Measurements from ENCODE around the gene WDR72.
"Not testable (repeated sequence)": the region's sequence is repeated elsewhere in the genome, so short reads cannot be mapped to it uniquely, and the experiment has no call there.

WDR72 gene

GRCh38 chr15:53709821-53710220, 49.6 kb downstream of the WDR72 start:
- no peak for DNase-seq (ENCODE audit: low spot score)

GRCh38 chr15:53695365-53695764, 64.1 kb downstream of the WDR72 start:
- no peak for DNase-seq (ENCODE audit: low spot score)

DNA sequence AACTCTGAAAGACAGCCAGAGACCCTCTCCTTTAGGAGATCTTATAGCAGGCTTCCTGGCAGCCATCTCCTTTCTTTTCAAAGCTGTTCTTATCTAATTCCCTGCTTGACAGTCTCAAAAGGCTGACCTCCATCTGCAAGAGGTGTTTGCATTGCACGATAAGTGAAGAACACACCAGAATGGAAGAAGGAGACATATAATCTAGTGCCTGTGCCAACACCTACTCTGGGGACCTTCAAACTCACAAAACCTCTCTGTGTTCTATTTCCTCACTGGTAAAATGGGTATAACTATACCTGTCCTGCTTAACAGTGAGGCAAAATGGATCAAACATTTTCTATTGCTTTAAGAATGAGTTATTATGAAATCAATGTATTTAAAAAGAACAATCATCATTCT, 65.0 kb downstream of the WDR72 start:
- DNase-seq (ENCODE audit: low spot score): no peak

- DNase-seq (ENCODE audit: low spot score): no peak
Measured at GRCh38 chr15:53693729-53694475, 65.6 kb downstream of the WDR72 start.

DNA sequence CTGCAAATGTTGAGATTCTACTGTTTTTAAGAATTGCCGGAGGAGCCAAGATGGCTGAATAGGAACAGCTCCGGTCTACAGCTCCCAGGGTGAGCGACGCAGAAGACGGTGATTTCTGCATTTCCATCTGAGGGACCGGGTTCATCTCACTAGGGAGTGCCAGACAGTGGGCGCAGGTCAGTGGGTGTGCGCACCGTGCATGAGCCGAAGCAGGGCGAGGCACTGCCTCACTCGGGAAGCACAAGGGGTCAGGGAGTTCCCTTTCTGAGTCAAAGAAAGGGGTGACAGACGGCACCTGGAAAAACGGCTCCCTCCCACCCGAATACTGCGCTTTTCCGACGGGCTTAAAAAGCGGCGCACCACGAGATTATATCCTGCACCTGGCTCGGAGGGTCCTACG, 75.3 kb downstream of the WDR72 start:
- not testable (repeated sequence) for DNase-seq (ENCODE audit: low spot score)

GRCh38 chr15:53681056-53681455, 78.4 kb downstream of the WDR72 start:
- no peak for DNase-seq (ENCODE audit: low spot score)

DNA sequence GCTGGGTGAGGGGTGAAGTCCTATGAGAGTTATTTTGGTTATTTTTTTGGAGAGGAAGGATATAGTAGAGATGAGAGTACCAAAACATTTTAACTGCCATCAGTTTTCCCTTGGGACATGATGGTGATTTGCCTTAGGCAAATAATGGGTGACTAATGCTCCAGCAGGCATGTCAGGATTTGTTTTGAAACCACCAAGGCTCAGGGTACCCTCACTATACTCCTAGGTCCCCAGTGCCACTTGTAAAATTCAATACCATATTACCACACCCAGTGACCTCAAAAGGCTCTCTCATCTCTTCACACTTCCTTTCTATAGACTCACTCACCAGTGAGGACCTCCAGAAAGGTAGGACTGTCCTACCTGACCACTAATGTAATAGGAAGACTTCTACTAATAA, 83.6 kb downstream of the WDR72 start:
- no peak for DNase-seq (ENCODE audit: low spot score)

DNA sequence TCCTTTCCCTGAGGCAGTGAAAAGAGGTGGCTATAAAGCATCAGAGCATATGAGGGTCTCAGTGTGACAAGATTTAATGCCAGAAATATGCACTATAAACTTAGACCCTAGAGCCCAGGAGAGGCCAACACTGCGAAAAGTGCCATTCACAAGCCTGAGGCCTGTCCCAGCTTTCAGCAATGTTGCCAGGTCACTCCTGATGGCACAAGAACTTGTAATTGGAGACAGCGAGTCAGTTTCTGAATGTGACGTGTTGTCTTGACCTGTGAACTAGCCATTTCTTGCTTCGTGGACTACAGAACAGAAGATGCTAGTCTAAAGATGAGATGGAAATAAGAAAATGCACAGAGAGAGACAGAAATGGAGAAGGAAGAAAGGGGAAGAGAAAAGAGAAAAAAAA, 87.9 kb downstream of the WDR72 start:
- DNase-seq (ENCODE audit: low spot score): no peak

- no peak for DNase-seq (ENCODE audit: low spot score)
Measured at GRCh38 chr15:53670701-53671100, 88.8 kb downstream of the WDR72 start.

GRCh38 chr15:53665930-53666329, 93.5 kb downstream of the WDR72 start:
- DNase-seq (ENCODE audit: low spot score): no peak

- DNase-seq (ENCODE audit: low spot score): no peak
Measured at GRCh38 chr15:53658827-53659555, 100.5 kb downstream of the WDR72 start.

- DNase-seq (ENCODE audit: low spot score): no peak
Measured at GRCh38 chr15:53658255-53658654, 101.2 kb downstream of the WDR72 start.

DNA sequence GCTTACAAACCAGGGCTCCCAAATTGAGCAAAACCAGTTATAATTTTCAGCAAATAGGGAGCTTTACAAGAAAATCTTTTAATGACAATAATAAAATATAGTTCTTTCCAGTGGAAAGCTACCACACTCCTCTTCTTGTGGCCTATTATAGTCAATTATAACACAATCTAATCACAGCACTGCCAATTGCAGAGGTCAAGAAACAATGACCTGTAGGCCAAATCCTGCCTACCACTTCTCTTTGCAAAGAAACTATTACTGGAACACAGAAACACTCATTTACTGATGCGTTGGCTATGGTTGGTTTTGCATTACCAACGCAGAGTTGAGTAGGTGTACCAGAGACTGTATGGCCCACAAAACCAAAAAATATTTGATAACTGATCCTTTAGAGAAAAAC, 110.5 kb downstream of the WDR72 start:
- DNase-seq (ENCODE audit: low spot score): no peak

- no peak for DNase-seq (ENCODE audit: low spot score)
Measured at GRCh38 chr15:53644660-53645059, 114.8 kb downstream of the WDR72 start.

DNA sequence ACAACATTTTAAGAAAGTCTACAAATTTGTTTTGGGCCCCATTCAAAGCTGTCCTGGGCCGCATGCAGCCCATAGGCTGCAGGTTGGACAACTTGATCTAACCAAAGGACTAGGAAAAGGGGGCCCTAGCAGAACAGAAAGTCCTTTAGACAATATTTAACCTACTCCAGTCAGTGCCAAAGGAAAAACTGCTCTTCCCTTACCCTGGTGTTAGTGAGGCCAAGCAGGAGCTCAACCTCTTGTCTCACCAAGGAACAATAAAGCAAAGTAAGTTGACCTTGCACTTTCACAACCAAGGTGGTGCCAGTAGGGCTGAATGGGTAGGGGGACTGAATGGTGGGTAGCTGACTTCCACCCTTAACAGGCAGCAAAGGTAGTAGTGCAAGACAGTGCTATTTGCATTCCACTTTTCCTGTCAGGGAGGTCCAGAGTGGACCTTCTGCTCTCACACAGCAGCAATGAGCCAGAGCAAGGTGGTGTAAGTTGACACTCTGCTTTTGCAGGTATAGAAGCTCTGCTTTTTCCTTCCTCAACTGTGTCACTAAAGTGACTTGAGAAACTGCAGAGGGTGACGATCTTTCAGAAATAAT, 124.9 kb downstream of the WDR72 start:
- DNase-seq (ENCODE audit: low spot score): no peak

DNA sequence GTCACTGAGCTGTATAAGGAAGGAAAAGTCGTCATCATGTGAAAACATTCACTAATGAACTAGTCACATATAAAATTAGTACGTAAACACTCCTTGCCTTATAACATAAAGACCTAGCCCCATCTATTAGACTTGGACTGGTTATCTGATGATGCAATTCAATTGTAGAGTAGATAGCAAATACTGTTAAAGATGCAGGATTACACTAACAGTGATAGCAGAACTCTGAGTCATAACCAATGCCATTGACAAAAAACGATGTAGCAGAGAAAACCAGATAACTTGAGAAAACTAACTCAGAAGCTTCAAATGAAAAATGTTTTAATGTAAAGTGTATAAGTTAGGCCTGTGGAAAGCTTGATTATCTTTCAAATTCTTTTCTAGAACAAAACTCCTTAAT, 132.2 kb downstream of the WDR72 start:
- no peak for DNase-seq (ENCODE audit: low spot score)

- DNase-seq (ENCODE audit: low spot score): no peak
Measured at GRCh38 chr15:53625962-53626845, 133.3 kb downstream of the WDR72 start.

GRCh38 chr15:53625260-53625659, 134.2 kb downstream of the WDR72 start:
- no peak for DNase-seq (ENCODE audit: low spot score)

DNA sequence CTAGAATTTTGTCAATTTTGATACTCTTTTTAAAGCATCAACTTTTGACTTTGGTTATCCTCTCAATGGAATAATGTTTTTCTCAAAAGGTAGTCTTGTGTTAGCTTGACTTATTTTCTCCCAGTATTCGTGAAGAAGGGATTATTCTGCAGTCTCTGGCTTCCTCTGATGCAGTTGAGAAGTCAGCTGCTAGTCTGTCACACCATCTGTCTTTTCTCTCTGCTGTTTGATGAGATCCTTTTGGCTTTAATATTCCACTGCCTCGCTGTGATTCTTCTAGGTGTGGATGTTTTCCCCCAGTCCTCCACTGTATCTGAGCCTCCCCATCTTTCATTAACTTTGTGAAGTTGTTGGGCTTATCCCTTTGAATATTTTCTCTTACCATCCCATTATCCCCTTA, 141.0 kb downstream of the WDR72 start:
- DNase-seq (ENCODE audit: low spot score): no peak

GRCh38 chr15:53611145-53611920, 148.1 kb downstream of the WDR72 start:
- DNase-seq (ENCODE audit: low spot score): no peak

DNA sequence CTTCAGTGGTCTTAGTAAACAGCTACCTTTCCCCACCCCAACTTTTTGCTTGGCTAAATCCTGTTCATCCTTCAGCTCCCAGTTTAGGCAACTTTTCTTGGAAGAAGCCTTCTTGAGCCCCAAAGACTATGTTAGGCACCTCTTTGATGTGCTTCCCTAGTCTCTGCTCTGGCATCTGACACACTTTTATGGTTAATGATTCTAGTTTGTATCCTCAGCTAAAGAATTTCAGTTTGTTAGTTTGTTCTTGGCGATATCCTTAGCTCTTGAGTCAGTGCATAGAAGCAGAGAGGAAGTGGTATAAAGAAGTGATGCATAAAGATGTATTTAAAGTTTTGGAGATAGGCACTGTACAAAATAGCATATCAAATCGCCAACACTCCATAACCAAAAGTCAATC, 168.4 kb downstream of the WDR72 start:
- DNase-seq (ENCODE audit: low spot score): no peak

- DNase-seq (ENCODE audit: low spot score): no peak
Measured at GRCh38 chr15:53590380-53590779, 169.1 kb downstream of the WDR72 start.
